HG03025 (cell line): ENCODE results near the gene CYCS.

Experiments used
- ATAC-seq: cut with Tn5 transposase; IDR thresholded peaks from one replicate; pipeline ENCODE4 v1.9.1; 2021; ENCODE audit warnings: mild to moderate bottlenecking, moderate library complexity; ENCODE audit not compliant: unreplicated experiment, low FRiP score

CYCS gene

GRCh38 chr7:25075459-25075858, 49.6 kb downstream of the CYCS start:
- no peak for ATAC-seq

GRCh38 chr7:25073451-25073850, 51.6 kb downstream of the CYCS start:
- ATAC-seq: no peak
